Limb (tissue), 2 donors: ENCODE data around the gene EFCAB6.

Experiments used
- DNase-seq, 2 donors: peaks; one replicate each; pipeline ENCODE4 v3.0.0-alpha.2; 2016; ENCODE audit errors: extremely low spot score in 2 of 2

EFCAB6 gene

DNA sequence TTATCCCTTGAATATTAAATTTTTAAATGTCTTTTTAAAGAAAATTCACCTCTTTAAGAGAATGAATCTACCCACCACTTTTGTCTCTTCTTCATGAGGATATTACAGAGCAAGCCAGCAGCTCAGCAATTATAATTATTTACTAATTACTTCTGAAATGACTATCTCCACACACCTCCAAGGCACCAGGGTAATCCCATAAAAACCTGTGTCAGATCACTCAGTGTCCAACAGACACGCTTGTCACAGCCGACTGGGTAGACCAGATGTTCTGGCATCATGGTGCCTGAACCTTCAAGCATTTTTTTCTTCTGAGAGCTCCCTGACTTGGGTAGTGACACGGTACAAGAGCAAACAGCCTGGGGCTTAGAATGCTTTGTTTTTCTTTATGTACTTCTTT, 61.4 kb downstream of the EFCAB6 start:
- no peak for DNase-seq

- no peak for DNase-seq
Observed at GRCh38 chr22:43749473-43749872, 62.6 kb downstream of the EFCAB6 start.

- DNase-seq = no peak
Observed at GRCh38 chr22:43747877-43748276, 64.2 kb downstream of the EFCAB6 start.

- no peak for DNase-seq
Observed at GRCh38 chr22:43747058-43747457, 65.0 kb downstream of the EFCAB6 start.

- DNase-seq = peak in 1 of 2 donors; percentile 61
Observed at GRCh38 chr22:43745783-43746356, 66.2 kb downstream of the EFCAB6 start.

GRCh38 chr22:43745411-43745770, 66.7 kb downstream of the EFCAB6 start:
- DNase-seq = no peak

DNA sequence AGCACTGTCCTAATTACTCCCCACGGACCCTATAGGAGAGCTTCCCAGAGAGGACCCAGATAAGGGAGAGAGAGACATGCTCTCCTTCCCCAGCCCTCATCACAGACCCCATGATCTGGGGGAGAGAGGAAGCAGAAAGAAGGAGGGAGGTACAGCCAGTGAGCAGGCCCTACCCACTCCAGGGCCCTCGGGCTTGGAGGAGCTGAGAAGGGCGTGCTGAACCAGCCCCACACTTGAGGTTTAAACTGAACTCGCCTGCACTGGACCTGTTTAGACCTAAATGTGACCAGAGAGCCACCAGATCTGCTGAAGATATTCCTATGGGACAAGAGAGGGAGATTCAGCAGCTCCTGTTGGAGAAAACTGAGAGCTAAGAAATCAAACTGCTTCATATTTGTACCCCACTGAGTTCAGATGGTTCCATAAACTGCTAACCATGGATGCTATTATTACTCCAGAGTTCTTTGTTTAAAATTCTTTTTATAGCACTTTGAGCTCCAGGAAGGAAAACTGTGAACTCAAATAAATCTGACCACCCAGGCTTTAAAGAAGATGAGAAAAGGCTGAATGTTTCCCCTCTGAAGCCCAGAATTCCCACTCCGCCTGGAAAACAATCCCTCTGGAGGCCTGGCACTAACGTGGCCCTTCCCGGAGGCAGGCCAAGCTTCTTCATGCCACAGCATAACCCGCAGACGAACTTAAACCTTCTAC, 67.2 kb downstream of the EFCAB6 start:
- DNase-seq = no peak

- no peak for DNase-seq
Observed at GRCh38 chr22:43743929-43744643, 68.0 kb downstream of the EFCAB6 start.

DNA sequence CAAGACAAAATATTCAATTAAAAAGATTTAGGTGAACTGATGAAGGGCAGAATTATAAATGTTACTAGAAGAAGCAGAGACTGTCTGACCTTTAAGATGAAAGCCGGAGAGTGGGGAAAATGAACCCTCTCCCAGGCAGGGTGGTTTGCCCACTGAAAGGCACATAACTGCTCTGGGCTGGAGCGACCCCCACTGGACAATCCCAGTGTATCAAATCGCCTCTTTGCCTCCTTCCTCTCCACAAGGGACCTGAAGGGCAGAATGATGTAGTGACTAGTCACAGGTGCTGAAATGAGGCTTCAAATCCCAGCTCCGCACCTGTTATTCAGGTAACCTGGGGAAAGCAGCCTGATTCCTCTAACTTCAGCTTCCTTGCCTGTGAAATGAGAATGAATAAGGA, 69.0 kb downstream of the EFCAB6 start:
- no peak for DNase-seq

- DNase-seq = no peak
Observed at GRCh38 chr22:43742154-43742950, 69.8 kb downstream of the EFCAB6 start.

DNA sequence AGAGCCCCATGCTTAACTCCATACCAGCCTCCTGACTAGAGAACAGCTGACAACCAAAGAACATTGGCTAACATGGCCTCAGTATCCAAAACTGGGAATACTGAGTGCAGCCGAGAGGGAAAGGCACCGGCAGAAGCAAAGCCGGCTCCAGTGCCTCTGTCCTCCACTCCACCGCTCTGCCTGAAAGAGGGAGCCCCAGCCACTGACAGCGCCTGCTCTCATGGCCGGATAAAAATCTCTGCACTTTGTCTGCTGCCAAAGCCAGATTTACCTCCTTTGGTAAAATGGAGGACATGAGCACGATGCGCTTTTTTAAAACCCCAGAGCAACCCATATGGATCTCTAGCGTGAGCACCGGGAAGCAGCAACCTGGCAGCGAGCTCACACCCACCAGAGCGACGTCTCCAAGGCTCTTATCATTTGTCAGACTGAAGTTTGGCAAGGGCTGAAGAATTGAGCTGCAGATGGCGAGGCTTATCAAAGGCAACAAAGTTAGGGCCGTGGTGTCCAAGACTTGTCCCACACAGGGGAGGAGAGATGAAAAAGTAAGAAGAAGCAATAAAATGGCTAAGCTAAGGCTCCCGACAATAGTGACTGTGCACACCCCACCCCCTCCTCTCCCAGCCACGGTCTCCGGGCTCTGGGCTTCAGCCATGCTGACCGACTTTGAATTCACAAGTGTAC, 71.4 kb downstream of the EFCAB6 start:
- no peak for DNase-seq

- no peak for DNase-seq
Observed at GRCh38 chr22:43739851-43740379, 72.2 kb downstream of the EFCAB6 start.

- DNase-seq = no peak
Observed at GRCh38 chr22:43737150-43737828, 74.8 kb downstream of the EFCAB6 start.

DNA sequence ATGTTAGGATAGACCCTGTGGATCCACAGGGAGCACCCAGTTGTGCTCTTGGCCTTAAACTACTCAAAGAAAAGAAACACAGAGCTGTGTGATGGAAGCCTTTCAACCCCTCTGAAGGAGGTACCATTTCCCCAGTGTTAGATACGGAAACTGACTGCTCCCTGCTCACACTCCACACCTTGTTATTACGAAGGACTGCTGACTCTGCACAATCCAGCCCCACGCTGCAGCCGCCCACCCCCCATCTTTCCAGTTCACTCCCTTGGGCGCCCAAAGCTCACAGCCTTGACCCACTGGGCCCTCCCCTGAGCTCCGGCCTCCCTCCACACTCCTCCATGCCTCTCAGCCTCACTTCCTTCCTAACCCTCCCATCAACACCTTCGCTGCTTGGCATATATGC, 75.5 kb downstream of the EFCAB6 start:
- no peak for DNase-seq

GRCh38 chr22:43734370-43735150, 77.5 kb downstream of the EFCAB6 start:
- no peak for DNase-seq

DNA sequence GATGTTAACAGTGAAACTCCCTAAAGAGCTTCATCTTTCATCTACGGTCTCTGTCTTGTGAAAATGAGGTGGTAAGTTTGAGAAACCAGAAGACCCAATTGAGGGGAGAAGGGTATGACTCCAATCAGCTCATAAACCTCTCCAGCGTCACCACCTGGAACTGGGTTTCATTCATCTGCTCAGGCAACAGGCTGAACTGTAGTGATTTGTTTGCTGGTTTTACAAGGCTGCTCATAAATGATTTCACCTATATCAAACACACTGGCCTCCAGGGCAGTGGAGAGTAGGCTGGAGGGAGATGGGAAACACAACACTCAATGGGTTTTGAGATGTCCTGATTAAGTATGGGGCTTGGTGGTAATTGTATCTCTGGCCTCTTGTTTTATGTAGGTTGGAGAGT, 79.0 kb downstream of the EFCAB6 start:
- DNase-seq = no peak

DNA sequence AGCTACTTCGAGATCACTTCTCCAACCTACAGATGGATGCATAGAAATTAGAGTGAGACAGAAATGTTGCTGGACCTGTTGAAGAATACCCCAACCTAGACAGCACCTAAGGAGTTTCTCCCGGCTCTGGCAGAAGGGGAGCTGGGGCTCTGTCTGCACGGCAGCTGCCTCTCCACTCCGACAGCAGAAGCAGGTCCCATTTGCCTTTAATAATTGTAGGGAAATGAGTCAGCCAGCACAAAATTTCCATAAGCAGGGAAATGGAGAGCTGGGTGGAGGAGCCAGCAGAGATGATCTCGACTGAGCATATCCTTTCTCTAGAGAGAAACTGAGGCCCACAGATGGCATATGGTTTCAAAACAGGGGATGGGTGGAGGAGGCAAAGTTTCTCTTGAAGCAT, 80.1 kb downstream of the EFCAB6 start:
- DNase-seq = no peak

DNA sequence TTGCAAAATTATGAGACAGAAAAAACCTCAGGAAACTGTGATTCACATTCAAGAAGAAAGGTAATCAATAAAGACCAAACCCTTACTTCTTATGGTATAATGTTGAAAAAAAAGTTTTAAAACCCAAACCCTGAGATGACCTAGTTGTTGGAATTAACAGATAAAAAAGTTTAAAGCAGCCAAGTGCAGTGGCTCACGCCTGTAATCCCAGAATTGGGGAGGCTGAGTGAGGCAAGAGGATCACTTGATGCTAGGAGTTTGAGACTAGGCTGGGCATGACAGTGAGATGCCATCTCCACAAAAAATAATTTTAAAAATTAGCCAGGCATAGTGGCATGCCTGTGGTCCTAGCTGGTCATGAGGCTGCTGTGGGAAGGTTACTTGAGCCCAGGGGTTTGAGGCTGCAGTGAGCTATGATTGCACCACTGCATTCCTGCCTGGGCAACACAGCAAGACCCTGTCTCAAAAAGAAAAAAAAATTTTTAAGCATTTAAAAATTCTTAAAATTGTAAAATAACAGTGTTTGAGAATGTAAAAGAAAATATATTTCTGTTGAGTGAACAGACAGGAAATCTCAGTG, 85.1 kb downstream of the EFCAB6 start:
- no peak for DNase-seq

- peak in 1 of 2 donors; percentile 36 for DNase-seq
Observed at GRCh38 chr22:43726322-43726721, 85.8 kb downstream of the EFCAB6 start.
